MM.1S (cell line): ENCODE measurements around the gene FBXL17.

Experiments used
- DNase-seq: peaks from one replicate; pipeline ENCODE4 v3.0.0-alpha.2; 2015
- H2AFZ ChIP-seq: fragments of 300-600 bp; sonication (generic); 2 replicates; pipeline ENCODE4 v1.6.0; 2016; ENCODE audit warnings: antibody characterized with exemption, low read length
- H3F3A ChIP-seq: fragments of 300-600 bp; sonication (generic); 2 replicates; pipeline ENCODE4 v1.6.1; 2016; ENCODE audit warnings: mild to moderate bottlenecking, antibody characterized with exemption, low read length, moderate library complexity, mixed read lengths; ENCODE audit not compliant: insufficient read depth
- H3K27ac ChIP-seq: fragments of 300-600 bp; sonication (generic); 2 replicates; pipeline ENCODE4 v1.5.1; 2016; ENCODE audit warnings: mild to moderate bottlenecking, low read length
- H3K27me3 ChIP-seq: fragments of 300-600 bp; sonication (generic); replicated peaks from 2 replicates; pipeline ENCODE4 v1.6.0; 2016; ENCODE audit warnings: low read length; ENCODE audit not compliant: insufficient read depth
- H3K36me3 ChIP-seq: fragments of 300-600 bp; sonication (generic); replicated peaks from 2 replicates; pipeline ENCODE4 v1.6.1; 2016; ENCODE audit warnings: mild to moderate bottlenecking, low read length, mixed read lengths; ENCODE audit not compliant: insufficient read depth
- H3K4me1 ChIP-seq: fragments of 300-600 bp; sonication (generic); 2 replicates; pipeline ENCODE4 v1.6.1; 2016; ENCODE audit warnings: low read length, mixed read lengths
- H3K4me2 ChIP-seq: fragments of 300-600 bp; sonication (generic); 2 replicates; pipeline ENCODE4 v1.6.0; 2016; ENCODE audit warnings: low read depth, low read length
- H3K4me3 ChIP-seq: fragments of 300-600 bp; sonication (generic); 2 replicates; pipeline ENCODE4 v1.5.1; 2016; ENCODE audit warnings: low read length, mixed read lengths
- H3K79me2 ChIP-seq: fragments of 300-600 bp; sonication (generic); 2 replicates; pipeline ENCODE4 v1.6.1; 2016; ENCODE audit warnings: mixed run types, low read length, mixed read lengths
- H3K9ac ChIP-seq: fragments of 300-600 bp; sonication (generic); 2 replicates; pipeline ENCODE4 v1.6.1; 2016; ENCODE audit warnings: low read length, mixed read lengths
- H3K9me2 ChIP-seq: fragments of 300-600 bp; sonication (generic); replicated peaks from 2 replicates; pipeline ENCODE4 v1.6.1; 2016; ENCODE audit warnings: mild to moderate bottlenecking, low read length, mixed read lengths; ENCODE audit not compliant: insufficient read depth
- H3K9me3 ChIP-seq: fragments of 300-600 bp; sonication (generic); replicated peaks from 2 replicates; pipeline ENCODE4 v1.6.1; 2016; ENCODE audit warnings: mild to moderate bottlenecking, low read length, mixed read lengths; ENCODE audit not compliant: insufficient read depth
- H4K20me1 ChIP-seq: fragments of 300-600 bp; sonication (generic); 2 replicates; pipeline ENCODE4 v1.6.1; 2016; ENCODE audit warnings: mild to moderate bottlenecking, low read length, moderate library complexity, mixed read lengths; ENCODE audit not compliant: insufficient read depth
- CTCF ChIP-seq: fragments of 300-600 bp; sonication (generic); IDR thresholded peaks from 2 replicates; pipeline ENCODE4 v1.5.1; 2016; ENCODE audit warnings: antibody characterized with exemption, low read length, mixed read lengths
- EZH2 ChIP-seq: fragments of 300-600 bp; sonication (generic); optimal IDR thresholded peaks from 2 replicates; pipeline ENCODE3; 2017; ENCODE audit warnings: low read depth, mild to moderate bottlenecking, antibody characterized with exemption, low read length, mixed read lengths
- EZH2phosphoT487 ChIP-seq: fragments of 300-600 bp; sonication (generic); IDR thresholded peaks from 2 replicates; pipeline ENCODE4 v1.6.1; 2018; ENCODE audit warnings: antibody characterized with exemption, low read length

Gene FBXL17

GRCh38 chr5:107913494-107913893, 468.4 kb downstream of the FBXL17 start:
- Histone ChIP-seq H2AFZ (no peak overlapping the region), H3K4me1 (no peaks in the 10 kb centered on the region), H3K9me3 (no peaks in the 10 kb centered on the region), H3K79me2 (no peaks in the 10 kb centered on the region), H3K27ac (no peak overlapping the region), H3K9ac (no peak overlapping the region), H3K27me3 (no peaks in the 10 kb centered on the region), H3K4me3 (no peak overlapping the region), H4K20me1 (no peaks in the 10 kb centered on the region), H3K4me2 (no peak overlapping the region), H3F3A (no peaks in the 10 kb centered on the region), H3K9me2 (no peaks in the 10 kb centered on the region), H3K36me3 (no peaks in the 10 kb centered on the region)
- no peak for DNase-seq
- TF ChIP-seq CTCF (no peak), EZH2 (no peak), EZH2phosphoT487 (no peak)

- Histone ChIP-seq H3K27ac (no peak overlapping the region), H2AFZ (no peak overlapping the region), H3K4me3 (no peak overlapping the region), H3K9me3 (no peaks in the 10 kb centered on the region), H3F3A (no peaks in the 10 kb centered on the region), H3K9ac (no peak overlapping the region), H3K36me3 (no peaks in the 10 kb centered on the region), H3K79me2 (no peaks in the 10 kb centered on the region), H4K20me1 (no peaks in the 10 kb centered on the region), H3K4me1 (no peaks in the 10 kb centered on the region), H3K27me3 (no peaks in the 10 kb centered on the region), H3K4me2 (no peak overlapping the region), H3K9me2 (no peaks in the 10 kb centered on the region)
- TF ChIP-seq CTCF, result no peak
- no peak for TF ChIP-seq EZH2phosphoT487
- no peak for TF ChIP-seq EZH2
- DNase-seq, result no peak
Observed at GRCh38 chr5:107900721-107901120, 481.2 kb downstream of the FBXL17 start.

- H3K36me3 ChIP-seq, result no peaks in the 10 kb centered on the region
Observed at GRCh38 chr5:107894361-107894760, 487.5 kb downstream of the FBXL17 start.

More at GRCh38 chr5:107894361-107894760, 487.5 kb downstream of the FBXL17 start:
- no peaks in the 10 kb centered on the region for H3K9me2 ChIP-seq
- no peaks in the 10 kb centered on the region for H4K20me1 ChIP-seq
- no peaks in the 10 kb centered on the region for H3K9me3 ChIP-seq
- H3K79me2 ChIP-seq, result no peaks in the 10 kb centered on the region
- no peak overlapping the region for H3K4me3 ChIP-seq
- H3K27me3 ChIP-seq, result no peaks in the 10 kb centered on the region
- H3K9ac ChIP-seq, result no peak overlapping the region
- TF ChIP-seq EZH2 (no peak), EZH2phosphoT487 (no peak), CTCF (no peak)
- H2AFZ ChIP-seq, result no peak overlapping the region
- no peaks in the 10 kb centered on the region for H3F3A ChIP-seq
- no peak for DNase-seq
- no peak overlapping the region for H3K27ac ChIP-seq
- no peak overlapping the region for H3K4me2 ChIP-seq
- H3K4me1 ChIP-seq, result no peaks in the 10 kb centered on the region
